ENCODE measurements around the gene PLCH1. TPM values are rescaled to one million over a fixed set of nuclear protein-coding genes. Genes with fewer than 3 reads are reported as not detected.

PLCH1 gene
- total RNA-seq, 2 experiments from 2014 or later: 0.03 to 0.20 TPM

- DNase-seq (no peak), ATAC-seq (ENCODE audit: poor library complexity) (no peak)
- Histone ChIP-seq H3K9me3 (ENCODE audit: control insufficient read depth in 1 of 2, insufficient read depth in 1 of 2, low read length in 2 of 2) (no peaks in the 10 kb centered on the region), H3K27me3 (ENCODE audit: control insufficient read depth in 1 of 2, insufficient read depth in 2 of 2, low read length in 2 of 2) (no peaks in the 10 kb centered on the region), H3K36me3 (ENCODE audit: insufficient read depth, low read length) (no peaks in the 10 kb centered on the region), H3K4me1 (ENCODE audit: insufficient read depth, low read length) (no peaks in the 10 kb centered on the region), H3K4me3 (ENCODE audit: low read length) (no peak overlapping the region), H3K27ac (ENCODE audit: low read depth in 1 of 2, low read length in 2 of 2) (no peak overlapping the region)
- no peaks in the 10 kb centered on the region for H3K9me3 Mint-ChIP-seq
- H3K27ac Mint-ChIP-seq: no peak overlapping the region
- no peak overlapping the region for H3K4me3 Mint-ChIP-seq
- H3K27me3 Mint-ChIP-seq: peaks cover 3% of the 10 kb centered on the region
- ChIA-PET POLR2A (no interaction called here), CTCF (no interaction called here)
- H3K4me1 Mint-ChIP-seq (ENCODE audit: low read depth): no peaks in the 10 kb centered on the region
- TF ChIP-seq CTCF (IDR thresholded peaks at IDR 0.05): no peak
- intact Hi-C loops (cut with DNase I, micrococcal nuclease): loop anchor here in 1 of 2 experiments (5.0 kb wide), 1 partner anchor 948 kb away; no protein-coding TSS in a partner anchor
- H3K36me3 Mint-ChIP-seq (ENCODE audit: low read depth): no peaks in the 10 kb centered on the region
These were observed 39.9 kb downstream of the PLCH1 start for GRCh38 chr3:155704771-155705559.

- Histone ChIP-seq H3K4me1 (ENCODE audit: insufficient read depth, low read length) (no peaks in the 10 kb centered on the region), H3K4me3 (ENCODE audit: low read length) (no peak overlapping the region), H3K27ac (ENCODE audit: low read depth in 1 of 2, low read length in 2 of 2) (no peak overlapping the region), H3K36me3 (ENCODE audit: insufficient read depth, low read length) (no peaks in the 10 kb centered on the region), H3K9me3 (ENCODE audit: control insufficient read depth in 1 of 2, insufficient read depth in 1 of 2, low read length in 2 of 2) (no peaks in the 10 kb centered on the region), H3K27me3 (ENCODE audit: control insufficient read depth in 1 of 2, insufficient read depth in 2 of 2, low read length in 2 of 2) (no peaks in the 10 kb centered on the region)
- ChIA-PET CTCF (no interaction called here), POLR2A (no interaction called here)
- intact Hi-C loops (cut with DNase I, micrococcal nuclease): loop anchor here in 1 of 2 experiments (5.0 kb wide), 1 partner anchor 947 kb away; no protein-coding TSS in a partner anchor
- H3K9me3 Mint-ChIP-seq: no peaks in the 10 kb centered on the region
- H3K4me1 Mint-ChIP-seq (ENCODE audit: low read depth): no peaks in the 10 kb centered on the region
- no peaks in the 10 kb centered on the region for H3K36me3 Mint-ChIP-seq (ENCODE audit: low read depth)
- DNase-seq: no peak
- H3K27me3 Mint-ChIP-seq: peaks cover 3% of the 10 kb centered on the region
- H3K27ac Mint-ChIP-seq: no peak overlapping the region
- H3K4me3 Mint-ChIP-seq: no peak overlapping the region
- no peak for ATAC-seq (ENCODE audit: poor library complexity)
- no peak for TF ChIP-seq CTCF (IDR thresholded peaks at IDR 0.05)
These were observed 40.8 kb downstream of the PLCH1 start for GRCh38 chr3:155704061-155704460.

- no peaks in the 10 kb centered on the region for H3K9me3 Mint-ChIP-seq
These were observed 41.9 kb downstream of the PLCH1 start for GRCh38 chr3:155702745-155703591.

More at GRCh38 chr3:155702745-155703591, 41.9 kb downstream of the PLCH1 start:
- no peak overlapping the region for H3K4me3 Mint-ChIP-seq
- no peak for DNase-seq
- Histone ChIP-seq H3K27me3 (ENCODE audit: control insufficient read depth in 1 of 2, insufficient read depth in 2 of 2, low read length in 2 of 2) (no peaks in the 10 kb centered on the region), H3K27ac (ENCODE audit: low read depth in 1 of 2, low read length in 2 of 2) (no peak overlapping the region), H3K36me3 (ENCODE audit: insufficient read depth, low read length) (no peaks in the 10 kb centered on the region), H3K4me3 (ENCODE audit: low read length) (no peak overlapping the region), H3K9me3 (ENCODE audit: control insufficient read depth in 1 of 2, insufficient read depth in 1 of 2, low read length in 2 of 2) (no peaks in the 10 kb centered on the region), H3K4me1 (ENCODE audit: insufficient read depth, low read length) (no peaks in the 10 kb centered on the region)
- CTCF ChIA-PET: interaction anchor here (1.4 to 1.7 kb wide), 2 partner anchors 12 to 350 kb away, joined by 3 to 5 read pairs; no protein-coding TSS in a partner anchor
- no peaks in the 10 kb centered on the region for H3K36me3 Mint-ChIP-seq (ENCODE audit: low read depth)
- H3K4me1 Mint-ChIP-seq (ENCODE audit: low read depth): no peaks in the 10 kb centered on the region
- POLR2A ChIA-PET: interaction anchor here (0.9 kb wide), 1 partner anchor 8 kb away, joined by 4 read pairs; no protein-coding TSS in a partner anchor
- intact Hi-C loops (cut with DNase I, micrococcal nuclease): loop anchor here (1.0 to 5.0 kb wide), 2 partner anchors 946 to 1368 kb away; no protein-coding TSS in a partner anchor
- no peak for TF ChIP-seq CTCF (IDR thresholded peaks at IDR 0.05)
- no peak overlapping the region for H3K27ac Mint-ChIP-seq
- no peak for ATAC-seq (ENCODE audit: poor library complexity)
- H3K27me3 Mint-ChIP-seq: peaks cover 3% of the 10 kb centered on the region

Data from CD4-positive, alpha-beta T cell (primary cell).